GM12878 (cell line): ENCODE measurements around the gene TNFRSF6B. TPM values are rescaled to one million over a fixed set of nuclear protein-coding genes. Genes with fewer than 3 reads are reported as not detected.

ENCODE experiments used
- ATAC-seq: fragments of 200-7000 bp; cut with Tn5 transposase; 3 replicates; pipeline ENCODE4 v1.9.1; 2020; ENCODE audit warnings: mild to moderate bottlenecking, moderate library complexity
- BruUV-seq: library from RNA; stranded (reverse); fragments of 400-500 nt; replicated peaks from 2 replicates; lab custom pipeline; 2021; lab: Mats Ljungman, UMichigan
- CTCF ChIA-PET: fragments of 300-600 bp; sonication (Branson Sonifier 250); formaldehyde crosslinking; extraction: SDS; loops from one replicate; lab custom pipeline; 2021; ENCODE audit warnings: inconsistent platforms; lab: Yijun Ruan, JAX
- POLR2A ChIA-PET: fragments of 350-600 bp; formaldehyde crosslinking; extraction: SDS; loops from one replicate; lab custom pipeline; 2021; ENCODE audit warnings: inconsistent platforms; lab: Charles Lee
- RAD21 ChIA-PET: fragments of 300-600 bp; sonication (Branson Sonifier 250); formaldehyde crosslinking; loops from one replicate; lab custom pipeline; 2023; ENCODE audit warnings: antibody characterized with exemption; ENCODE audit not compliant: unreplicated experiment; lab: Charles Lee
- SMC1A ChIA-PET: fragments of 300-600 bp; sonication (Branson Sonifier 250); formaldehyde crosslinking; loops from one replicate; lab custom pipeline; 2023; ENCODE audit not compliant: unreplicated experiment, uncharacterized antibody; lab: Charles Lee
- DNase-seq: peaks from one replicate; pipeline ENCODE4 v3.0.0-alpha.2; 2011; ENCODE audit warnings: low read depth, low spot score
- FAIRE-seq: peaks from 3 replicates; lab custom pipeline; 2011; peaks lifted over from hg19 to GRCh38; lab: Jason Lieb, UNC
- H2AFZ ChIP-seq: 2 replicates; pipeline ENCODE4 v1.6.0; 2011; ENCODE audit warnings: low read depth, low read length, control low read depth; ENCODE audit not compliant: control insufficient read depth
- H3K27ac ChIP-seq: 2 replicates; pipeline ENCODE4 v1.5.1; 2011; ENCODE audit warnings: control low read depth; ENCODE audit not compliant: control insufficient read depth, insufficient read depth
- H3K27me3 ChIP-seq, 2 experiments: replicated peaks in 1 of 2; 2 replicates each; pipeline versions ENCODE4 v1.6.0 to v1.6.1; 2011; ENCODE audit warnings: low read length in 1 of 2; ENCODE audit not compliant: control insufficient read depth in 2 of 2, insufficient read depth in 2 of 2
- H3K36me3 ChIP-seq, 2 experiments: 2 replicates each; pipeline ENCODE4 v1.5.1; 2011; ENCODE audit warnings: low read length in 1 of 2; ENCODE audit not compliant: control insufficient read depth in 2 of 2, insufficient read depth in 2 of 2
- H3K4me1 ChIP-seq: 2 replicates; pipeline ENCODE4 v1.6.1; 2011; ENCODE audit warnings: mild to moderate bottlenecking, low read length, moderate library complexity, mixed read lengths; ENCODE audit not compliant: control insufficient read depth, insufficient read depth
- H3K4me2 ChIP-seq: 2 replicates; pipeline ENCODE4 v1.6.0; 2011; ENCODE audit warnings: control low read depth; ENCODE audit not compliant: control insufficient read depth, insufficient read depth
- H3K4me3 ChIP-seq: fragments of 200-600 bp; sonication (generic); 2 replicates; pipeline ENCODE4 v1.5.1; 2016
- H3K79me2 ChIP-seq: 2 replicates; pipeline ENCODE4 v1.6.0; 2011; ENCODE audit warnings: low read length; ENCODE audit not compliant: control insufficient read depth, insufficient read depth
- H3K9ac ChIP-seq: 2 replicates; pipeline ENCODE4 v1.8.0; 2011; ENCODE audit warnings: low read length, control low read depth, mixed read lengths; ENCODE audit not compliant: control insufficient read depth, insufficient read depth
- H3K9me3 ChIP-seq: replicated peaks from 3 replicates; pipeline ENCODE4 v1.5.1; 2011; ENCODE audit warnings: mild to moderate bottlenecking, low read length; ENCODE audit not compliant: control insufficient read depth, insufficient read depth
- H4K20me1 ChIP-seq: 2 replicates; pipeline ENCODE4 v1.6.0; 2011; ENCODE audit not compliant: control insufficient read depth, insufficient read depth
- BHLHE40 ChIP-seq, 2 experiments: fragments of 450-650 bp in 1 of 2; IDR thresholded peaks; 2 replicates each; pipeline ENCODE4 v1.6.1; 2011 to 2017; ENCODE audit warnings: low read depth in 2 of 2, borderline replicate concordance in 1 of 2, improper control_type of control experiment in 1 of 2, low read length in 1 of 2, mild to moderate bottlenecking in 1 of 2
- CBFB ChIP-seq: IDR thresholded peaks from 2 replicates; pipeline ENCODE4 v1.6.1; 2016; ENCODE audit warnings: antibody characterized with exemption, low read depth
- CREB1 ChIP-seq: IDR thresholded peaks from 2 replicates; pipeline ENCODE4 v1.6.1; 2012; ENCODE audit warnings: low read depth, mild to moderate bottlenecking, inconsistent platforms
- EED ChIP-seq: sonication (generic); IDR thresholded peaks from 2 replicates; pipeline ENCODE4 v1.6.1; 2016; ENCODE audit warnings: antibody characterized with exemption, low read depth
- FOXK2 ChIP-seq: fragments of 450-650 bp; IDR thresholded peaks from 2 replicates; pipeline ENCODE4 v1.6.1; 2017; ENCODE audit warnings: mild to moderate bottlenecking, moderate library complexity
- JUND ChIP-seq: IDR thresholded peaks from 2 replicates; pipeline ENCODE4 v1.6.1; 2012; ENCODE audit warnings: low read depth, mild to moderate bottlenecking, low read length, improper control_type of control experiment, moderate library complexity
- TBL1XR1 ChIP-seq: IDR thresholded peaks from 2 replicates; pipeline ENCODE4 v1.6.1; 2012; ENCODE audit warnings: low read depth, low read length, improper control_type of control experiment
- TCF7 ChIP-seq: IDR thresholded peaks from 2 replicates; pipeline ENCODE4 v1.6.1; 2014; ENCODE audit warnings: antibody characterized with exemption, borderline replicate concordance
- WRNIP1 ChIP-seq: IDR thresholded peaks from 2 replicates; pipeline ENCODE4 v1.6.1; 2011; ENCODE audit warnings: low read depth, low read length, improper control_type of control experiment, borderline replicate concordance
- WGBS: methylation state at CpG from one replicate; pipeline ENCODE4 v1.1.6; 2016; ENCODE audit warnings: low lambda C conversion rate; ENCODE audit not compliant: insufficient replicate concordance, insufficient coverage; ENCODE audit errors: missing lambda C conversion rate; 5-methylcytosine and 5-hydroxymethylcytosine counted together
- in situ Hi-C: fragments of 300-500 bp; cut with MboI; formaldehyde crosslinking; loops from 9 replicates; pipeline ENCODE4 v1.14.3; 2018; ENCODE audit warnings: mixed read lengths
- intact Hi-C: fragments of 100-400 bp; cut with micrococcal nuclease; formaldehyde crosslinking; loops from one replicate; pipeline ENCODE4 v1.14.2; 2022; ENCODE audit not compliant: unreplicated experiment
- polyA plus RNA-seq, 11 experiments: library from polyadenylated mRNA; depleted of rRNA in 4 of 11; unstranded in 6 of 11; stranded (reverse) in 5 of 11; fragments of >200 nt; fragmentation: Nextera tagmentation in 4 of 11; fragmentation: Illumina TruSeq in 1 of 11; extraction: Ambion mirVana in 4 of 11; extraction: Trizol in 1 of 11; gene quantifications; 1 replicate in 1 of 11; 2 replicates in 10 of 11; pipeline versions ENCODE4 v1.2.1 to v1.2.3, GENCODE V29; 2011 to 2016; ENCODE audit warnings: inconsistent platforms in 2 of 11, missing spikeins in 2 of 11, low read depth in 1 of 11
- total RNA-seq, 4 experiments: library from RNA; depleted of rRNA in 3 of 4; stranded (reverse); fragments of >200 nt in 3 of 4; fragmentation: Illumina TruSeq in 1 of 4; extraction: Trizol in 1 of 4; gene quantifications; 2 replicates each; pipeline versions ENCODE4 v1.2.1 to v1.2.3, GENCODE V29; 2013 to 2021
- TF ChIP-seq, protein P1 (sequence below): IDR thresholded peaks from 2 replicates; pipeline ENCODE4 v1.6.1; 2011; ENCODE audit warnings: low read depth, low read length, improper control_type of control experiment, borderline replicate concordance
- TF ChIP-seq, protein P2 (sequence below): IDR thresholded peaks from 2 replicates; pipeline ENCODE4 v1.6.1; 2011; ENCODE audit warnings: low read depth, mild to moderate bottlenecking, low read length, moderate library complexity, borderline replicate concordance; ENCODE audit errors: extremely low read depth
- TF ChIP-seq, protein P3 (sequence below): fragments of 450-650 bp; IDR thresholded peaks from 2 replicates; pipeline ENCODE4 v1.6.1; 2017; ENCODE audit warnings: mild to moderate bottlenecking, moderate library complexity
- TF ChIP-seq, protein P4 (sequence below): fragments of 450-650 bp; formaldehyde crosslinking; IDR thresholded peaks from 2 replicates; pipeline ENCODE4 v1.4.0; 2022; ENCODE audit warnings: mild to moderate bottlenecking, moderate library complexity
- TF ChIP-seq, protein P5 (sequence below): fragments of 450-650 bp; conservative IDR thresholded peaks from 2 replicates; pipeline ENCODE4 v1.6.1; 2017; ENCODE audit warnings: mild to moderate bottlenecking, moderate library complexity

Gene TNFRSF6B
- total and polyA plus RNA-seq, 10 of the 15 experiments (the other 5 are each of a cell fraction or from before 2014, with no cell fraction given): 0.67 to 2.2 (median 1.8) TPM; not detected in 7

DNA sequence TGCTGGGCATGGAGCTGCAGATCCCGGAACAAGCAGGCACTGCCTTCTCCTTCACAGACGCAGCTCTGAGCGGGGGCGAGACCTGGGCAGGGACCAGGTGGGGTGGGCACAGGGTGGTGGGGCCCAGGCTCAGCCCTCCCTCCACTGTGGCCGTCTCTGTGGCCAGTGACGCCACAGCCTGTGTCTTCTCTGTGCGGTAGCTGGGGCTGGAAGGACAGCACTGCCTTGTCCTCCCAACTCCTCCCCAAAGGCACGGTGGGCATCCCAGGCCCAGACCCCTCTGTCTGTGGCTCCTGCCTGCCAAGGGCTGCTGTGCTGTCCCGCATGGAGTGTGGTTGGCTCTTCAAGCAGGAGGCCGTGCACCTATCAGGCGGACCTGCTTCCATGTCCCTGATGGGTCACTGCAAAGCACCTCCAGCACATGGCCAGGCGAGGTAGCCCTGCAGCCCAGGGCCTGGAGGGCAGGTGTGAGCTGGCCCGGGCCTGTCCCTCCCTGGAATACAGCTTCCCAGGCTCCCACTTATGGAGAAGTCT, 14.8 kb upstream of the TNFRSF6B start:
- ChIA-PET RAD21 (no interaction called here), CTCF (no interaction called here), SMC1A (no interaction called here), POLR2A (no interaction called here)
- Histone ChIP-seq H3K9me3 (no peaks in the 10 kb centered on the region), H4K20me1 (no peaks in the 10 kb centered on the region), H3K36me3 (peaks cover 1 to 4% of the 10 kb centered on the region in 2 experiments; a peak in 2 of 4 replicates), H3K27ac (no peak overlapping the region), H3K4me2 (no peak overlapping the region), H3K79me2 (no peaks in the 10 kb centered on the region), H2AFZ (no peak overlapping the region), H3K27me3 (no peaks in the 10 kb centered on the region), H3K9ac (no peak overlapping the region), H3K4me3 (no peak overlapping the region), H3K4me1 (no peaks in the 10 kb centered on the region)
- in situ Hi-C loops (no loop called here), intact Hi-C loops (no loop called here)
- DNase-seq (no peak), FAIRE-seq (no peak), ATAC-seq (no peak)
- no TSS peak for BruUV-seq
- WGBS: 95% methylated on average over 13 of the region's 13 CpGs
- no peak for TF ChIP-seq EED
- TF ChIP-seq FOXK2: no peak
- no peak for TF ChIP-seq TCF7
- TF ChIP-seq, protein P1, sequence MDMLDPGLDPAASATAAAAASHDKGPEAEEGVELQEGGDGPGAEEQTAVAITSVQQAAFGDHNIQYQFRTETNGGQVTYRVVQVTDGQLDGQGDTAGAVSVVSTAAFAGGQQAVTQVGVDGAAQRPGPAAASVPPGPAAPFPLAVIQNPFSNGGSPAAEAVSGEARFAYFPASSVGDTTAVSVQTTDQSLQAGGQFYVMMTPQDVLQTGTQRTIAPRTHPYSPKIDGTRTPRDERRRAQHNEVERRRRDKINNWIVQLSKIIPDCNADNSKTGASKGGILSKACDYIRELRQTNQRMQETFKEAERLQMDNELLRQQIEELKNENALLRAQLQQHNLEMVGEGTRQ: no peak
- no peak for TF ChIP-seq CBFB
- TF ChIP-seq, protein P2, sequence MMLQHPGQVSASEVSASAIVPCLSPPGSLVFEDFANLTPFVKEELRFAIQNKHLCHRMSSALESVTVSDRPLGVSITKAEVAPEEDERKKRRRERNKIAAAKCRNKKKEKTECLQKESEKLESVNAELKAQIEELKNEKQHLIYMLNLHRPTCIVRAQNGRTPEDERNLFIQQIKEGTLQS: no peak
- no peak for TF ChIP-seq WRNIP1
- TF ChIP-seq, protein P3, sequence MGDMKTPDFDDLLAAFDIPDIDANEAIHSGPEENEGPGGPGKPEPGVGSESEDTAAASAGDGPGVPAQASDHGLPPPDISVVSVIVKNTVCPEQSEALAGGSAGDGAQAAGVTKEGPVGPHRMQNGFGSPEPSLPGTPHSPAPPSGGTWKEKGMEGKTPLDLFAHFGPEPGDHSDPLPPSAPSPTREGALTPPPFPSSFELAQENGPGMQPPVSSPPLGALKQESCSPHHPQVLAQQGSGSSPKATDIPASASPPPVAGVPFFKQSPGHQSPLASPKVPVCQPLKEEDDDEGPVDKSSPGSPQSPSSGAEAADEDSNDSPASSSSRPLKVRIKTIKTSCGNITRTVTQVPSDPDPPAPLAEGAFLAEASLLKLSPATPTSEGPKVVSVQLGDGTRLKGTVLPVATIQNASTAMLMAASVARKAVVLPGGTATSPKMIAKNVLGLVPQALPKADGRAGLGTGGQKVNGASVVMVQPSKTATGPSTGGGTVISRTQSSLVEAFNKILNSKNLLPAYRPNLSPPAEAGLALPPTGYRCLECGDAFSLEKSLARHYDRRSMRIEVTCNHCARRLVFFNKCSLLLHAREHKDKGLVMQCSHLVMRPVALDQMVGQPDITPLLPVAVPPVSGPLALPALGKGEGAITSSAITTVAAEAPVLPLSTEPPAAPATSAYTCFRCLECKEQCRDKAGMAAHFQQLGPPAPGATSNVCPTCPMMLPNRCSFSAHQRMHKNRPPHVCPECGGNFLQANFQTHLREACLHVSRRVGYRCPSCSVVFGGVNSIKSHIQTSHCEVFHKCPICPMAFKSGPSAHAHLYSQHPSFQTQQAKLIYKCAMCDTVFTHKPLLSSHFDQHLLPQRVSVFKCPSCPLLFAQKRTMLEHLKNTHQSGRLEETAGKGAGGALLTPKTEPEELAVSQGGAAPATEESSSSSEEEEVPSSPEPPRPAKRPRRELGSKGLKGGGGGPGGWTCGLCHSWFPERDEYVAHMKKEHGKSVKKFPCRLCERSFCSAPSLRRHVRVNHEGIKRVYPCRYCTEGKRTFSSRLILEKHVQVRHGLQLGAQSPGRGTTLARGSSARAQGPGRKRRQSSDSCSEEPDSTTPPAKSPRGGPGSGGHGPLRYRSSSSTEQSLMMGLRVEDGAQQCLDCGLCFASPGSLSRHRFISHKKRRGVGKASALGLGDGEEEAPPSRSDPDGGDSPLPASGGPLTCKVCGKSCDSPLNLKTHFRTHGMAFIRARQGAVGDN: no peak
- TF ChIP-seq, protein P4, sequence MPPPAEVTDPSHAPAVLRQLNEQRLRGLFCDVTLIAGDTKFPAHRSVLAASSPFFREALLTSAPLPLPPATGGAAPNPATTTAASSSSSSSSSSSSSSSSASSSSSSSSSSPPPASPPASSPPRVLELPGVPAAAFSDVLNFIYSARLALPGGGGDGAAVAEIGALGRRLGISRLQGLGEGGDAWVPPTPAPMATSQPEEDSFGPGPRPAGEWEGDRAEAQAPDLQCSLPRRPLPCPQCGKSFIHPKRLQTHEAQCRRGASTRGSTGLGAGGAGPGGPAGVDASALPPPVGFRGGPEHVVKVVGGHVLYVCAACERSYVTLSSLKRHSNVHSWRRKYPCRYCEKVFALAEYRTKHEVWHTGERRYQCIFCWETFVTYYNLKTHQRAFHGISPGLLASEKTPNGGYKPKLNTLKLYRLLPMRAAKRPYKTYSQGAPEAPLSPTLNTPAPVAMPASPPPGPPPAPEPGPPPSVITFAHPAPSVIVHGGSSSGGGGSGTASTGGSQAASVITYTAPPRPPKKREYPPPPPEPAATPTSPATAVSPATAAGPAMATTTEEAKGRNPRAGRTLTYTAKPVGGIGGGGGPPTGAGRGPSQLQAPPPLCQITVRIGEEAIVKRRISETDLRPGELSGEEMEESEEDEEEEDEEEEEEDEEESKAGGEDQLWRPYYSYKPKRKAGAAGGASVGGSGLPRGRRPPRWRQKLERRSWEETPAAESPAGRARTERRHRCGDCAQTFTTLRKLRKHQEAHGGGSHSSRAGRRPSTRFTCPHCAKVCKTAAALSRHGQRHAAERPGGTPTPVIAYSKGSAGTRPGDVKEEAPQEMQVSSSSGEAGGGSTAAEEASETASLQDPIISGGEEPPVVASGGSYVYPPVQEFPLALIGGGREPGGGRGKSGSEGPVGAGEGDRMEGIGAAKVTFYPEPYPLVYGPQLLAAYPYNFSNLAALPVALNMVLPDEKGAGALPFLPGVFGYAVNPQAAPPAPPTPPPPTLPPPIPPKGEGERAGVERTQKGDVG (CRISPR knock-in tag): no peak
- no peak for TF ChIP-seq CREB1
- TF ChIP-seq, protein P5, sequence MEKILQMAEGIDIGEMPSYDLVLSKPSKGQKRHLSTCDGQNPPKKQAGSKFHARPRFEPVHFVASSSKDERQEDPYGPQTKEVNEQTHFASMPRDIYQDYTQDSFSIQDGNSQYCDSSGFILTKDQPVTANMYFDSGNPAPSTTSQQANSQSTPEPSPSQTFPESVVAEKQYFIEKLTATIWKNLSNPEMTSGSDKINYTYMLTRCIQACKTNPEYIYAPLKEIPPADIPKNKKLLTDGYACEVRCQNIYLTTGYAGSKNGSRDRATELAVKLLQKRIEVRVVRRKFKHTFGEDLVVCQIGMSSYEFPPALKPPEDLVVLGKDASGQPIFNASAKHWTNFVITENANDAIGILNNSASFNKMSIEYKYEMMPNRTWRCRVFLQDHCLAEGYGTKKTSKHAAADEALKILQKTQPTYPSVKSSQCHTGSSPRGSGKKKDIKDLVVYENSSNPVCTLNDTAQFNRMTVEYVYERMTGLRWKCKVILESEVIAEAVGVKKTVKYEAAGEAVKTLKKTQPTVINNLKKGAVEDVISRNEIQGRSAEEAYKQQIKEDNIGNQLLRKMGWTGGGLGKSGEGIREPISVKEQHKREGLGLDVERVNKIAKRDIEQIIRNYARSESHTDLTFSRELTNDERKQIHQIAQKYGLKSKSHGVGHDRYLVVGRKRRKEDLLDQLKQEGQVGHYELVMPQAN: no peak
- TF ChIP-seq TBL1XR1: no peak
- no peak for TF ChIP-seq BHLHE40 (IDR thresholded peaks at IDR 0.05; ENCODE audit: borderline replicate concordance in 1 of 2, low read depth in 2 of 2, low read length in 1 of 2)
- no peak for TF ChIP-seq JUND
